Measurements from ENCODE around the gene RAD23B.
"Not testable (repeated sequence)": the region's sequence is repeated elsewhere in the genome, so short reads cannot be mapped to it uniquely, and the experiment has no call there.

RAD23B gene

DNA sequence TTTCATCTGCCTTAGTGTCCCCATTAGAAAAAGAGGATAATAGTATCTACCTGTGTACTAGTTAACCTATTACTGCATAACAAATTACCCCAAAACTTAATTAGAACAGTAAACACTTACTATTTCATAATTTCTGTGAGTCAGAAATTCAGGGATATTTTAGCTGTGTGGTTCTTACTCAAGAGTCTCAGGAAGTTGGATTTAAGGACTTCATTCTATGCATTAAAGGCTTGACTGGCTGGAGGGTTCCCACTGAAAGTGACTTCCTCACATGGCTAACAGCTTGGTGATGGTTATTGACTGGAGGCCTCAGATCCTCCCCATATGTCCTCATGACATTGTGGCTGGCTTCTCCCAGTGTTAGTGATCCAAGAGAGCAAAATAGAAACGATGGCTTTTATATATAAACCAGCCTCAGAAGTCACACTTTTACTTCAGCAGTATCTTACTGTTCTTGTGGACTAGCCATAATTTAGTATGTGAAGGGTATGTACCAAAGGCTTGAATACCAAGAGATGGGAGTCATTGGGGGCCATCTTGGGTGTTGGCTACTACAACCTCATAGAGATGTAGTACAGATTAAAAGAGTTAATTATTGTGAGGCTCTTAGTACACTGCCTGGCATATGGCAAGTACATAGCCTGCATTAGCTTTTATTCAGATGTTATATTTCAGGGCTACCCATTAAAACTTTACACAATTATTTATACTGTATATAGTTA, 9.9 kb downstream of the RAD23B start:
- no peak for DNase-seq (ENCODE audit: low read depth in 2 of 2)

- no peak for DNase-seq (ENCODE audit: low read depth in 2 of 2)
Measured at GRCh38 chr9:107293543-107294085, 10.5 kb downstream of the RAD23B start.

- DNase-seq (ENCODE audit: low read depth in 2 of 2) = no peak
Measured at GRCh38 chr9:107294756-107295155, 11.7 kb downstream of the RAD23B start.

- no peak for DNase-seq (ENCODE audit: low read depth in 2 of 2)
Measured at GRCh38 chr9:107295995-107296394, 12.9 kb downstream of the RAD23B start.

GRCh38 chr9:107296592-107296991, 13.5 kb downstream of the RAD23B start:
- DNase-seq (ENCODE audit: low read depth in 2 of 2) = not testable (repeated sequence)

DNA sequence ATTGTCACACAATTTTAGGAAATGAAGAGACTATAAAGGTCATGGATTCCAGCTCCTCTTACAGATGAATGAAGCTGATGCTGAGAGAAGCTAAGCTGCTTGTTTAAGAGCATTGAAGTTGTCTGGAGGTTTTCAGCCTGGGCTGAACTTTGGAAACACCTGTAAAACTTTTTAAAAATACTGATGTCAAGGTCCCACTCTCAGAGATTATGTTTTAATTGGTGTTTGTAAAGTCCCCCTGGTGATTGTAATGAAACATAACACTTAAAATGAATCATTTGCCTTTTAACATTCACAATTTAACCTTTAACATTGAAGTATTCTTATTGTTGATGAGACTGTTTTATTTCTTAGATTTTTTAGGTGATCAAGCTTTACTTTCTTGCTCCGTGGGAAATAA, 16.4 kb downstream of the RAD23B start:
- no peak for DNase-seq (ENCODE audit: low read depth in 2 of 2)

DNA sequence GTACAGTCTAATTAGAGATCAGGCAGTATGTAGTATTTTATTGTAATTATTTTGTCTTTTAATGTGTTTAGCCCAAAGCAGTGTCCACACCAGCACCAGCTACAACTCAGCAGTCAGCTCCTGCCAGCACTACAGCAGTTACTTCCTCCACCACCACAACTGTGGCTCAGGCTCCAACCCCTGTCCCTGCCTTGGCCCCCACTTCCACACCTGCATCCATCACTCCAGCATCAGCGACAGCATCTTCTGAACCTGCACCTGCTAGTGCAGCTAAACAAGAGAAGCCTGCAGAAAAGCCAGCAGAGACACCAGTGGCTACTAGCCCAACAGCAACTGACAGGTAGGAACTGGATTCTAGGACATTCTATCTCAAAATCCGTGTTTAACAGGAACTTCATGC, 23.2 kb downstream of the RAD23B start:
- DNase-seq (ENCODE audit: low read depth in 2 of 2) = no peak

DNA sequence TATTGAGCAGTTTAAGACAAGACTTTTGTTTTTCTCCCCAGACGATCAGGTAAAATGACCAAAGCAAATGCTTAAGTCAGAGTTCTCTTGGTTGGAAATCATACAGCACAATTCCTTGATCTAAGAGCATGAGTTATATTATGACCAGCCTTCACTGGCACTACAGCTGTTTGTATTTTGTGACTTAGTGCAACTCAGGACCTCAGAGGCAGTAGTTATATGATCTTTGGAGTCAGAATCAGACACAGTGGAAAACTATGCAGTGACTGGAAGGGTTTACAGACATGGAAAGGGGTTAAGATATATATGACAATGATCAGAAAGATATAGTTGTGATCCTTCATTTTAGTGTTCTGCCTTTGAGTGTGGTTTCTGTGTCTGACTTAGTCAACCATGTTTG, 24.3 kb downstream of the RAD23B start:
- DNase-seq (ENCODE audit: low read depth in 2 of 2) = no peak

DNA sequence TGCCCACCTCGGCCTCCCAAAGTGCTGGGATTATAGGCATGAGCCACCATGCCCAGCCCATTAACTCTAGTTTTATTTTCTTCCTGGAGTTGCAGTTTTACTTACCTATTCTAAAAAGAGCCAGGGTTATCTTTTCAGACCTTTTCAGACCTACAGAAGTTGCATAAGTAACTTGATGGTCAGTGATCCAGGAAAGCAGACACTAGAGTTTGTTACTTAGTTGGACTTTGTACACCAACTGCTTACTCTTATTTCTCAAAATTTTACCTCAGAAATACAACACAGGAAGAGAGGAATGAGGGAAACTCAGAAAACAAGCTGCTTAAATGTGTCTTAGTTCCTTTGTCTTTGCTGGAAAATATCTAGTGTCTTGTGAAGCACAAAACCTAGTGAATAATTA, 25.4 kb downstream of the RAD23B start:
- DNase-seq (ENCODE audit: low read depth in 2 of 2) = no peak

- DNase-seq (ENCODE audit: low read depth in 2 of 2) = no peak
Measured at GRCh38 chr9:107309271-107309670, 26.2 kb downstream of the RAD23B start.

DNA sequence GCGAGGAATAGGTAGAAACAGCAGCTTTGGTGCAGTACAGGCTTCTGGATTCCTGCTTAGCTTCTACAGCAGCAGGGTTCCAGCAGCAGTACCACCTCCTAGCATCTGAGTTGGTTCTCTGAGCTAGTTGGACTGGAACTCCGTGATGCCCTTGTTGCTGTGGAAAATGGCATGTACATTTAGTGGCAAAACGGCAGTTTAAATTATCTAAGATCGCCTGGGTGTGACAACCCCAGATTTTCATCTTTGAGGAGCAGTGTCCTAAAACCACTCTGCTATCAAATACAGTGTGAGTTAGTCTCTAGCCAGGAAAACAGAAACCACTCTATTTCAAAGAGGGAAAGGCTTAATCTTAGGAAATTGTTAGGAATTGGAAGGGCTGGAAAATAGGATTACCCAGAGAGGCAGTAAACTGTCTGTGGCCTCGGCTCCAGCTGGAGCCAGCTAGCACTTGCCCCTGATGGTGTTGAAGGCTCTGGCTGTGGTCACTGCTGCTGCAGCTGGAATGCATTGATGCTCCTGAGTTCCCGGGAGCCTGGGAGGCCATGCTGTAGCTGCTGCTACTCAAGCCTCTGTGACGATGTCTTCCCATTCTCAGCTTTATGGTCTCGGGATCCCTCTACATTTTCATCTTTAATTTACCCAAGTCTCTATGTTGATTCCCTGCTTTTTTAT, 29.4 kb downstream of the RAD23B start:
- no peak for DNase-seq (ENCODE audit: low read depth in 2 of 2)

DNA sequence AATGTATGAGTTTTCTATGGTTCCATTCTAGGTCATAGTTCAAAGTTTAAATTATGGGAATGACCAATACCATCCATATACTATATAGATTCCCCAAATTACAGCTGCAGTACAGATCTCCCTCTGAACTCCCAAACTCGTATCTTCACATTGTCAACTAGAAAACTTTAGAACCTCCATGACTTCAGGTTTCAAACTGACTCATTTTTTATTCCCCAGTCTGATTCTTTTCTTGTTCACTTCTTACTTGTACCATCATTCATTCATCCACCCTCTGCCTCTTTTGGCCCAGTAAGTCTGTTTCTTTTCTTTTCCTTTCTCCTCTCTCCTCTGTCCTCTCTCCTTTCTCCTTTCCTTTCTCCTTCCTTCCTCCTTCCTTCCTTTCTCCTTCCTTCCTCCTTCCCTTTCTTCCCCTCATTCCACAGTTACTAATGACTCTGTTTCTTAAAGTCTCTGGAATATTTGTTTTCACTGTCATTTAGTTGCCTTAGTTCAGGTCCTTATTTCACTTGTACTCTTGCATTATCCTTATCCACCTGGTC, 30.5 kb downstream of the RAD23B start:
- DNase-seq (ENCODE audit: low read depth in 2 of 2) = no peak

GRCh38 chr9:107314763-107315162, 31.7 kb downstream of the RAD23B start:
- DNase-seq (ENCODE audit: low read depth in 2 of 2) = no peak

- no peak for DNase-seq (ENCODE audit: low read depth in 2 of 2)
Measured at GRCh38 chr9:107316795-107317661, 33.9 kb downstream of the RAD23B start.

DNA sequence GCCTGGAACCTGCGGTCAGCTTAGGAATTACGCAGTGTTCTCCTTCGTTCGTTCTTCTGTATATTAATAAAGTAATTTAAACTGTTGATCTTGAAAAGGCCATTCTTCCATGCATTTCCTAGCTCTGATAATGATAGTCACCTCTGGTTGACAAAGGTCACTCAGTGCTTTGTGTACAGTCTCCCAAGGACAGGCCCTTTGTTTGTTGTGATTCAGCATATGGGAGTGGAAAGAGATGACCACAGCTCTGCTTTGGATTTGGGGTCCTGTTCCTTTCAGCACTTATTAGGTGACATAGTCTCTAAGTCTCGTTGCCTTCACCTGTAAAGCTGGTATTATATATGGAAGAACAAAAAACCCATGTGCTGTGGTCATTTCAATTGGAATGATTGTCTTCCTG, 39.6 kb downstream of the RAD23B start:
- no peak for DNase-seq (ENCODE audit: low read depth in 2 of 2)

DNA sequence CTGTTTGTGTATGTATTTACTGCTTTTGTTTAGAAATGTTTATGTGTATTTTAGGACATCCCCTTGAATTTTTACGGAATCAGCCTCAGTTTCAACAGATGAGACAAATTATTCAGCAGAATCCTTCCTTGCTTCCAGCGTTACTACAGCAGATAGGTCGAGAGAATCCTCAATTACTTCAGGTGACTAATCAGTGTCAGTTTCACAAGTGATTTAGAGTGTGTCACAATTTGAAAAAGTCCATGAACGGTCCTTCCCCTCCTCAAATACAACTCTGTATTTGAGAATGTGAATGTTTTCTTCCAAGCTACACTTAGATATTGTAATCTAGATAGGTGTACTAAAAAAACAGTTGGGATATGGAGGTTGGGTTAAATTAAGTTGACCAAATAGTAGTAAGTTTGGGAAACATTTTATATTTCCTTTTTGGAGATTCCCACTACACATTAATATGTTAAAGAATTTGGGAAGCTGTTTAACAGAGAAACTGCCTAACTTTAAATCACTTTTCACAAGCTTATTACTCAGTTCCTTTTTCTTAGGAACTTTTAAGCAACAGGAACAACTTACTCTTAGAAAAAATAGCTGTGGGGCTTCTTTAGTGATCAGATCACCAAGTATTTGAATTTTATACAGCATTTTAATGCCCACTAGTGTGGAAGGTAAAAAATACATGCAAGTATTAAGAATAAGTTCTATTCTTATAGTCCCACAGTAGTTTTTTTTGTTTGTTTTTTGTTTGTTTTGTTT, 40.9 kb downstream of the RAD23B start:
- no peak for DNase-seq (ENCODE audit: low read depth in 2 of 2)

DNA sequence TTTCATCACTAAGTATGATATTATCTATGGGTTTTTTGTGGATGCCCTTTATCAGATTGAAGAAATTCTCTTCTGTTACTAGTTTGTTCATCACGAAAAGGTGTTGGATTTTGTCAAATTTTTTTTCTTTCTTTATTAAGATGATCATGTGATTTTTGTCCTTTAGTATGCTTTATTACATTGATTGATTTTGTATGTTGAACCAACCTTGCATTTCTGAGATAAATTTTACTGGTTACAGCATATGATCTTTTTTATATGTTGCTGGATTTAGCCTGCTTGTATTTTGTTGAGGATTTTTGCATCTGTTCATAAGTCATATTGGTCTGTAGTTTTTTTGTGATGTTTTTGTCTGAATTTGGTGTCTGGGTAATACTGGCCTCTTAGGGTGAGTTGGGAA, 42.8 kb downstream of the RAD23B start:
- DNase-seq (ENCODE audit: low read depth in 2 of 2) = no peak

DNA sequence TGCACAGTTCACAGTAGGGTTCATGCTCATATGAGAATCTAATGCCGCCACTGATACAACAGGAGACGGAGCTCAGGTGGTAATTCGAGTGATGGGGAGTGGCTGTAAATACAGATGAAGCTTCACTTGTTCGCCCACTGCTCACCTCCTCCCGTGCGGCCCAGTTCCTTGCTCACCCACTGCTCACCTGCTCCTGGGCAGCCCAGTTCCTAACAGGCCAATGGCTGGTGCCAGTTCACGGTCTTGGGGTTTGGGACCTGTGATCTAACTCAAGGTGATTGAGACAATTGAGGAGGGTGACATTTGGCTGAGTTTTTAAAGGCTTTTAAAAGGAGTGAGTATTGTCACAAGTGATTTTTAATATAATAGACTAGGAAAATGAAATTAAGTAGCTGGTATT, 45.4 kb downstream of the RAD23B start:
- no peak for DNase-seq (ENCODE audit: low read depth in 2 of 2)

DNA sequence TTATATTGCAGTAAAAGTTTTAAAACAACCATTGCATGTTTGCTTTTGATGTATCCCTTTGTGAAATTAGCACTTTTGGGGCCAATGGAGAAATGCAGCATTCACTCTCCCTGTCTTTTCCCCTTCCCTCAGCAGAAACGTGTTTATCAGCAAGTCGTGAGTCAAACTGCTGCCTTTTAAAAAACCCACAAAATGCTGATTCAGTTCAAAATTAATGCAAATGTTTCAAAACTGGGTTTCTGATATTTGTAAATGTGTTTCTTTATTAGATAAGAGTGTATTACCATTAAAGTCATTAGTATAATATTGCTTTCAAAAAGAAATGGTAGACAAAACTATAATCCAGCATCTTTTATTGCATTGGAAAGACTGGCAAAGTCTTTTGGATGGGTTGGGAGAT, 47.3 kb downstream of the RAD23B start:
- no peak for DNase-seq (ENCODE audit: low read depth in 2 of 2)

GRCh38 chr9:107332883-107333282, 49.8 kb downstream of the RAD23B start:
- no peak for DNase-seq (ENCODE audit: low read depth in 2 of 2)

- DNase-seq (ENCODE audit: low read depth in 2 of 2) = no peak
Measured at GRCh38 chr9:107333363-107333762, 50.3 kb downstream of the RAD23B start.
